OCI-LY3 (cell line): ENCODE results near the gene SLC25A28.

Experiments used
- H2AFZ ChIP-seq: fragments of 200-600, 300-600 bp; shearing (Covaris generic); 2 replicates; pipeline ENCODE4 v1.6.0; 2014; ENCODE audit warnings: antibody characterized with exemption, low read depth, low read length
- H3K27ac ChIP-seq: fragments of 200-600, 300-600 bp; sonication (generic); 2 replicates; pipeline ENCODE4 v1.5.1; 2014; ENCODE audit warnings: mild to moderate bottlenecking, low read length, moderate library complexity, mixed read lengths
- H3K27me3 ChIP-seq: fragments of 200-600, 300-600 bp; sonication (generic); 2 replicates; pipeline ENCODE4 v1.6.1; 2014; ENCODE audit warnings: low read depth, low read length, mixed read lengths
- H3K36me3 ChIP-seq: fragments of 200-600, 300-600 bp; sonication (generic); replicated peaks from 2 replicates; pipeline ENCODE3; 2014; ENCODE audit warnings: low read depth, low read length, mixed read lengths
- H3K4me1 ChIP-seq: fragments of 300-600, 200-600 bp; sonication (generic); 2 replicates; pipeline ENCODE4 v1.6.1; 2014; ENCODE audit warnings: low read length, mixed read lengths
- H3K4me2 ChIP-seq: fragments of 200-600, 300-600 bp; sonication (generic); 2 replicates; pipeline ENCODE4 v1.6.1; 2014; ENCODE audit warnings: low read length, mixed read lengths
- H3K4me3 ChIP-seq: fragments of 300-600, 200-600 bp; sonication (generic); 2 replicates; pipeline ENCODE4 v1.5.1; 2014; ENCODE audit warnings: antibody characterized with exemption, mild to moderate bottlenecking, low read length, moderate library complexity
- H3K79me2 ChIP-seq: fragments of 300-600, 200-600 bp; shearing (Covaris generic); 2 replicates; pipeline ENCODE4 v1.6.1; 2014; ENCODE audit warnings: mild to moderate bottlenecking, low read length, mixed read lengths
- H3K9ac ChIP-seq: fragments of 300-600, 200-600 bp; shearing (Covaris generic); 2 replicates; pipeline ENCODE4 v1.6.0; 2014; ENCODE audit warnings: mild to moderate bottlenecking, low read length, moderate library complexity
- H3K9me3 ChIP-seq: fragments of 200-600, 300-600 bp; shearing (Covaris generic); 2 replicates; pipeline ENCODE4 v1.6.1; 2014; ENCODE audit warnings: low read length, mixed read lengths; ENCODE audit not compliant: insufficient read depth
- H4K20me1 ChIP-seq: fragments of 200-600, 300-600 bp; sonication (generic); 2 replicates; pipeline ENCODE4 v1.6.1; 2016; ENCODE audit warnings: low read length, mixed read lengths; ENCODE audit not compliant: insufficient read depth
- CTCF ChIP-seq: fragments of 200-600, 300-600 bp; sonication (generic); IDR thresholded peaks from 2 replicates; pipeline ENCODE4 v1.5.1; 2014; ENCODE audit warnings: antibody characterized with exemption, low read length, low read depth
- EZH2phosphoT487 ChIP-seq: fragments of 200-600 bp; shearing (Covaris generic); IDR thresholded peaks from 2 replicates; pipeline ENCODE4 v1.6.1; 2018; ENCODE audit warnings: antibody characterized with exemption, mixed run types, low read depth

SLC25A28 gene

GRCh38 chr10:99620711-99621453, 643 bp upstream of the SLC25A28 start:
- Histone ChIP-seq H3K4me2 (peak overlapping the region; percentile 83), H3K27ac (peak overlapping the region; percentile 74), H3K27me3 (no peaks in the 10 kb centered on the region), H2AFZ (peak overlapping the region; percentile 44; the same call in 1 of the 2 replicates), H3K4me1 (peaks cover 14% of the 10 kb centered on the region), H3K9me3 (no peaks in the 10 kb centered on the region), H4K20me1 (no peaks in the 10 kb centered on the region), H3K4me3 (peak overlapping the region; percentile 91), H3K9ac (peak overlapping the region; percentile 94), H3K79me2 (peaks cover 27% of the 10 kb centered on the region), H3K36me3 (no peaks in the 10 kb centered on the region)
- TF ChIP-seq EZH2phosphoT487 (no peak), CTCF (no peak)

- Histone ChIP-seq H3K4me2 (peak overlapping the region; percentile 82), H3K36me3 (no peaks in the 10 kb centered on the region), H2AFZ (no peak overlapping the region), H3K9me3 (no peaks in the 10 kb centered on the region), H3K79me2 (peaks cover 27% of the 10 kb centered on the region), H3K4me1 (peaks cover 14% of the 10 kb centered on the region), H3K4me3 (peak overlapping the region; percentile 98), H3K27me3 (no peaks in the 10 kb centered on the region), H4K20me1 (no peaks in the 10 kb centered on the region), H3K27ac (peak overlapping the region; percentile 31; the same call in 1 of the 2 replicates), H3K9ac (peak overlapping the region; percentile 87)
- TF ChIP-seq CTCF: no peak
- no peak for TF ChIP-seq EZH2phosphoT487
These were observed 994 bp downstream of the SLC25A28 start for GRCh38 chr10:99619090-99619800.

GRCh38 chr10:99617696-99618095, 2.5 kb downstream of the SLC25A28 start:
- Histone ChIP-seq H2AFZ (no peak overlapping the region), H3K4me1 (peaks cover 14% of the 10 kb centered on the region), H3K27me3 (no peaks in the 10 kb centered on the region), H3K36me3 (no peaks in the 10 kb centered on the region), H3K9me3 (no peaks in the 10 kb centered on the region), H3K4me3 (no peak overlapping the region), H3K27ac (no peak overlapping the region), H3K9ac (no peak overlapping the region), H4K20me1 (no peaks in the 10 kb centered on the region), H3K79me2 (peaks cover 27% of the 10 kb centered on the region), H3K4me2 (no peak overlapping the region)
- TF ChIP-seq EZH2phosphoT487 (no peak), CTCF (no peak)

- Histone ChIP-seq H2AFZ (no peak overlapping the region), H3K36me3 (peaks cover 3% of the 10 kb centered on the region), H4K20me1 (no peaks in the 10 kb centered on the region), H3K4me3 (no peak overlapping the region), H3K27ac (no peak overlapping the region), H3K9me3 (no peaks in the 10 kb centered on the region), H3K4me2 (no peak overlapping the region), H3K79me2 (peaks cover 27% of the 10 kb centered on the region), H3K4me1 (peaks cover 12% of the 10 kb centered on the region), H3K27me3 (no peaks in the 10 kb centered on the region), H3K9ac (no peak overlapping the region)
- TF ChIP-seq CTCF (no peak), EZH2phosphoT487 (no peak)
These were observed 4.8 kb downstream of the SLC25A28 start for GRCh38 chr10:99615426-99615825.
